AG04449 (cell line): ENCODE results near the gene TMEM178A.

Source experiments
- CTCF ChIA-PET: fragments of 350-600 bp; formaldehyde crosslinking; extraction: SDS; loops from one replicate; lab custom pipeline; 2021; ENCODE audit warnings: antibody characterized with exemption; lab: Yijun Ruan, JAX
- POLR2A ChIA-PET: fragments of 400-600, 350-600 bp; formaldehyde crosslinking; extraction: SDS; loops from one replicate; lab custom pipeline; 2020; ENCODE audit warnings: antibody characterized with exemption, inconsistent platforms; lab: Yijun Ruan, JAX
- DNase-seq: peaks from one replicate; pipeline ENCODE4 v3.0.0-alpha.2; 2010; ENCODE audit warnings: low read depth, low spot score
- H3K4me3 ChIP-seq: 2 replicates; pipeline ENCODE4 v1.5.1; 2011; ENCODE audit warnings: low read depth, mild to moderate bottlenecking, control low read depth, low read length
- TF ChIP-seq, protein P1 (sequence below): IDR thresholded peaks from one replicate; pipeline ENCODE4 v1.5.1; 2011; ENCODE audit warnings: mild to moderate bottlenecking, moderate library complexity, low read length, control low read depth, inconsistent platforms; ENCODE audit not compliant: insufficient read depth; ENCODE audit errors: missing control alignments

Gene TMEM178A

GRCh38 chr2:39660612-39661236 is 5.0 kb upstream of the TMEM178A start:
- ChIA-PET POLR2A (no interaction called here), CTCF (no interaction called here)
- TF ChIP-seq, protein P1, sequence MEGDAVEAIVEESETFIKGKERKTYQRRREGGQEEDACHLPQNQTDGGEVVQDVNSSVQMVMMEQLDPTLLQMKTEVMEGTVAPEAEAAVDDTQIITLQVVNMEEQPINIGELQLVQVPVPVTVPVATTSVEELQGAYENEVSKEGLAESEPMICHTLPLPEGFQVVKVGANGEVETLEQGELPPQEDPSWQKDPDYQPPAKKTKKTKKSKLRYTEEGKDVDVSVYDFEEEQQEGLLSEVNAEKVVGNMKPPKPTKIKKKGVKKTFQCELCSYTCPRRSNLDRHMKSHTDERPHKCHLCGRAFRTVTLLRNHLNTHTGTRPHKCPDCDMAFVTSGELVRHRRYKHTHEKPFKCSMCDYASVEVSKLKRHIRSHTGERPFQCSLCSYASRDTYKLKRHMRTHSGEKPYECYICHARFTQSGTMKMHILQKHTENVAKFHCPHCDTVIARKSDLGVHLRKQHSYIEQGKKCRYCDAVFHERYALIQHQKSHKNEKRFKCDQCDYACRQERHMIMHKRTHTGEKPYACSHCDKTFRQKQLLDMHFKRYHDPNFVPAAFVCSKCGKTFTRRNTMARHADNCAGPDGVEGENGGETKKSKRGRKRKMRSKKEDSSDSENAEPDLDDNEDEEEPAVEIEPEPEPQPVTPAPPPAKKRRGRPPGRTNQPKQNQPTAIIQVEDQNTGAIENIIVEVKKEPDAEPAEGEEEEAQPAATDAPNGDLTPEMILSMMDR: no peak
- no peak for DNase-seq
- H3K4me3 ChIP-seq: no peak overlapping the region

GRCh38 chr2:39661826-39662225 is 3.9 kb upstream of the TMEM178A start:
- ChIA-PET POLR2A (no interaction called here), CTCF (no interaction called here)
- H3K4me3 ChIP-seq: no peak overlapping the region
- TF ChIP-seq, protein P1: no peak
- no peak for DNase-seq

GRCh38 chr2:39663187-39663930 is 2.4 kb upstream of the TMEM178A start:
- no peak overlapping the region for H3K4me3 ChIP-seq
- ChIA-PET CTCF (interaction anchor here (0.9 kb wide), 1 partner anchor 286 kb away, joined by 3 read pairs; no protein-coding TSS in a partner anchor), POLR2A (no interaction called here)
- TF ChIP-seq, protein P1: no peak
- DNase-seq: no peak

DNA sequence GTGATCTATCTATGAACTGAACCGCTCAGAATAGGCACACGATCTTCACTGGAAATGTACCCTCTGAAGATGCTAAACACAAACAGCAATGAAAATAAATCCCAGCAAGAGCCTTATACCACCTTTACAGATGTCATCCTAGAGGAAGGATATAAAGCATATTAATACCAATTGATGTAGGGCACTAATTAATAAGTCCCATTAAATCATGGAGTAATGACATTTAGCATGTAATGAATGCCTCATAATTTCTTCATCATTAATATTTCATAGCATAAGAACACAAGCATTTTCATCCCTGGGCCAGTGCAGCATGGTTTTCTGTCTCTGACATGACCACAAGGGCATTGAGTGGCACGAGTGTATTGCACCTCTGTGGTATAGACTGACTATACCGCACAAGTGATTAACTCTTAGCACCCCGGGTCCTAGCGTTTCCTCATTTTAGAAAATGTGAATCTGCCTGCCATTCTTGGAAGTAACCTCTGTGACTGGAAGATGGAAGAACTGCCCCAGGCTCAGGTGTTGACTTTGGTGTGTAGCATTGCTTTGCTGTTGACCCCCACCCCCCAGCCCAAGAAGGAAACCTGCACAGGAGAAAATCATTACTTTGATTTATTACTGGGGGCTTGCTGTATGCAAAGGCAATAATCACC is 1.4 kb upstream of the TMEM178A start:
- TF ChIP-seq, protein P1: no peak
- no peak overlapping the region for H3K4me3 ChIP-seq
- CTCF ChIA-PET: interaction anchor here (0.9 kb wide), 1 partner anchor 287 kb away, joined by 3 read pairs; no protein-coding TSS in a partner anchor
- no peak for DNase-seq
- POLR2A ChIA-PET: no interaction called here

- POLR2A ChIA-PET: no interaction called here
- CTCF ChIA-PET: no interaction called here
- no peak for DNase-seq
- no peak overlapping the region for H3K4me3 ChIP-seq
- TF ChIP-seq, protein P1: no peak
These were observed 677 bp upstream of the TMEM178A start for GRCh38 chr2:39664888-39665591.
